Middle frontal gyrus (tissue), 1 donor: Measurements from ENCODE around the gene MBP.

Source experiments
- DNase-seq: peaks from one replicate; pipeline ENCODE4 v3.0.0-alpha.2; 2015; ENCODE audit warnings: low spot score; ENCODE audit errors: extremely low spot score

Gene MBP

DNA sequence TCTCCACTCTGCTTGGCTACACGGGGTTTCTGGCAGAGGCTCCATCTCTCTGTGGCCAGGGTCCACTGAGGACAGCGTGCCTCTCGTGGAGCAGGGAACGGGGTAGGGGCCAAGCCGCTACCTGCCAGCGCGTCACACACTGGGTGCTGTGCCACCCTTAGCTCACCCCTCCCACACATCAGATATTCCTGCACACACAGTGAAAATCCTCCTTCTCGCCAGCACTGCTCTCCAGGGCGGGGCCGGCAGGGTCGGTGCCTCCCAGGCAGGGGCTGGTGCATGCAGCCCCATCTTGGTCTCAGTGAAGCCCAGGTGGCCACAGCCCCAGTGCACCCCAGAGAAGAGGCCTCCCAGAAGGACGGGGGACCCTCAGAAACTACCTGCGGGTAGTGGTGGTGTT lies 124.6 kb downstream of the MBP start:
- no peak for DNase-seq

DNA sequence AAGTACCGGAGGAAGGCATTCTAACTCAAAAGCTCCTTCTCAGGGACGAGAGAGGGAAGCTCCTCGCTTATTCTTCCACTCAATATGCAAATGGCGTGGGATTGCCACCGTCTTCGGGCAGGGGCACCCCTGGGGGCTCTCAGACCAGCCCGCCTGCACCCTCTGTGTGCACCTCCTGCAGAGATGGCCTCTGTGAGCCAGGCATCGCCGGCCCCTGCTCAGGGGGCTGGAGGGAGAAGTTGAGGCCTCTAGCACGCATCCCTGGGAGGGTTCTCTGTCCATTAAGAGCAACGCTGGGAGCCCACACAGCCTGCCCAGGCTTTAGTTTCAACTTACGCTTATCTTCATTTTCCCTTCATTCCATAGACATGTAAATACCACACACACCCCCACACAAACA lies 125.3 kb downstream of the MBP start:
- no peak for DNase-seq

DNA sequence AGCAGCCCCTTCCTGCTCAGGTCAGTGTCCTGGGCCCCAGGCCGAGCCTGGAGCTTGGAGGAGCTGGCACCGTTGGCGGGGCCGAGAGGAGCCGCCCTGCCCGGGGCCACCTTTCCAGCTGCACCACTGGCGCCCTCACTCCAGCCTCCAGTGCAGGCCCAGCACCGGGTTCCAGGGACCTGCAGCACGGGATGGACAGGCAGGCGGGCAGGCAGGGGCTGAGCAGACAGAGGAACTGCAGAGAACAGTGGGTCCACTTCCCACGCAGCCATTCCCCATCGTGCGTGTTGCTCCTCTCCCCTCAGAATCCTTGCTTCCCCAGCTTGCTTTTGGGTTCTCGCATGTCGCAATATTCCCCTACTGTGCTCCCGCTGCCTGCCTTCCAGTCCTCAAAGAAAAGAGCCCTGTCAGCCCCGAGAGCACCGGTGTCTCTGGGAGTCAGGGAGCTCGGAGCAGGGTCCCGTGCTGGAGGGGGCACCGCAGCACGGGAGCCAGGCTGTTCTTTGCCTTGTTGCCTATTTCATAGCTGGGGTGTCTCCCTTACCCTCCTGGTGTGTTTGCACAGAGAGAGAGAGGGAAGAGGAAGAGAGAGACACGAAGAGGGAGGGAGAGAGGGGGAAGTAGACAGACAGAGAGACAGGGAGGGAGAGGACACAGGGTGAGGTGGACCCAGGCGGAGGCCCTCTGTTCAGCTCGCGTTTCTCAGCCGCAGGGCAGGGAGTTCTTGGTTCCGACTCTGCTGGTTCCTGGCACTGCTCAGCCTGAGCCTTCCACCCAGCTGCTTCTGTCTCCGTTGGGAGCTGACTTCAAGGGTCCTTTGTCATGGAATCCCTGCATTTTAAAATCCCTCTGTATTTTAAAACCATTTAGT lies 126.0 kb downstream of the MBP start:
- no peak for DNase-seq

GRCh38 chr18:77005651-77006195 lies 126.9 kb downstream of the MBP start:
- no peak for DNase-seq

GRCh38 chr18:77004555-77005380 lies 127.8 kb downstream of the MBP start:
- no peak for DNase-seq

DNA sequence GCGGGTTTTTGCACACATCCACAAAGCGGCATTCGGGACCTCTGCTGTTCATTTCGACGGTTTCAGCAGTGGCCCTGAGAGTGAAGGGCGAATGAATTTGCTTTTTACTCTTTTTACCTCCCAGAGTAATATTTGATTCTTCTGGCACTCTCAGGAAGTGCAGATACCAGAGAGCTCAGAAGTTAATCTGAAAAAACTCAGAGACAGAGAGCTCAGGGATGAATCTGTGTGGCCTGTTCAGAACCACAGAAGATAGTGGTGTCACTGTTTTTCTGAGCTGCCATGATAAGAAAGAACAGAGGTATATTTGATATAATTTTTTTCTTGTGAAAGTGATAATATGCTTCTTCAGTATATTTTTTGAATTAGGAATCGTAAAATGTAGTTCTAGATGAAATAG lies 129.3 kb downstream of the MBP start:
- no peak for DNase-seq

DNA sequence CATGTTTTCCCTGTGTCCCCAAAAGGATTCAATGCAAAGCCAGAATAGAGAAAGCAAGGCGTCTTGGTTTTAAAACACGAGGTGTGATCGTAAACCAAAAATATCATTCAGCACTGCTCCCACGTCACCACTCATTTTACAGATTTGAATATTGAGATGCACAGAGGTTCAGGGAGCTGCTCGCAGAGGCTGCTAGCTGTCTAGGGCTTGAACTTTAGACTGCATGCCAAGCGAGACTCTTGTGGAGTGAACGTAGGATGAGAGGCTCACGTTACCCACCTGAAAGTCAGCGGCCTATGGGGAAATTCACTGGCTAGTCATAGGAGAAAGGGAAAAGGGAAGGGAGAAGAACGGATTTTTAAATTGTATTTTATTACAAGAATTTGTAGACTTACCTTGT lies 130.1 kb downstream of the MBP start:
- no peak for DNase-seq

DNA sequence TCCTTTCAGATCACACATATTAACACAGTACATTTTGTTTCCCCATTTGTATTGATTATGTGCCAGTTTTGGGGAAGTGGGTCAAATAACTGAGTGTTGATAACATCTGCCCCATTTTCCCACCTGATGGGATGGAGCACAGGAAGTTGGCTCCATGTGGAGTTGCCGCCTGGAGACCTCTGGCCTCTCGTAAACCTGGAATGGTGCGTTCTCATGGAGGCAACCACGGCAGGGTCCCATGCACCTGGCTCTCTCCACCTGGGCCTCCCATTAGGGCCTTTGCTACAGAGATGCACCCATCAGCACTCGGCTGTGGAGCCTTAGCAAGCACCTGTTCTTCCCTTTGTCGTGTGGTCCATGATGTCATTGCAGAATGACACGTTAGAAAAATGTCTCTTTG lies 130.6 kb downstream of the MBP start:
- DNase-seq, result no peak

DNA sequence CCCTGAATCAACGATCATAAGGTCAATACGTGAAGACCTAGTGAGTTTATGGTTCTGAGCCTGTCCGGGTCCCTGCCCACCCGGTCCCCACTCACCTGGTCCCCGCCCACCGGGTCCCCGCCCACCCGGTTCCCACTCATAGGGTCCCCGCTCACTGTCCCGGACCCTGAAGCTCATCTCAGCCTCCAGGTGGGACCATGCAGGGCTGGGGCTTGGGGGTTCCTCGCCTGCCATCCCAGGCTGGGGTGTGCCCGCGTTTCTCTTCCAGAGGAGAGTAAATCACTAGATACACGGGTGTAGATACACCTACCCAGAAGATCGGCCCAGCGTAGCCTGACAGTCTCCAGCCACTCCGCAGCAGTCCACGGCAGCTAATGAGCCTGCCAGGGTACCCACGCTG lies 131.5 kb downstream of the MBP start:
- DNase-seq, result no peak

DNA sequence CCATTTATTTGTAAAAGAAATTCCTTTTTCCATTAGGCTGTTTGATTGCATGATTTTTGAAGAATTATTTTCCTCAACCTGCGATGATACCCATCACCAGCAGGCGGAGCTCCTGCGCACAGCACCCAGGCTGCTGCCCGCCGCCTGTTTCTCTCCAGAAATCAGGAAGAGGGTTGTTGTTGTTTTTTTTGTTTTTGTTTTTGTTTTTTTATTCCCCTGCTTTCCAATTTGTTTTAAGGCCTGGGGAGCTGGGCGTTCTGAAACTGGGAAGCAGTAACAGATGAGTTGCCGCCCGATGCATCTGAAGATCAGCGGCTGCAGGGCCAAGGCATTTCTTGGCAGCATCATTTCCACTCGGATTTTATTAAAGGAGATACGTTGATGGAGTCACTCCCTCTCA lies 132.1 kb downstream of the MBP start:
- DNase-seq, result no peak

DNA sequence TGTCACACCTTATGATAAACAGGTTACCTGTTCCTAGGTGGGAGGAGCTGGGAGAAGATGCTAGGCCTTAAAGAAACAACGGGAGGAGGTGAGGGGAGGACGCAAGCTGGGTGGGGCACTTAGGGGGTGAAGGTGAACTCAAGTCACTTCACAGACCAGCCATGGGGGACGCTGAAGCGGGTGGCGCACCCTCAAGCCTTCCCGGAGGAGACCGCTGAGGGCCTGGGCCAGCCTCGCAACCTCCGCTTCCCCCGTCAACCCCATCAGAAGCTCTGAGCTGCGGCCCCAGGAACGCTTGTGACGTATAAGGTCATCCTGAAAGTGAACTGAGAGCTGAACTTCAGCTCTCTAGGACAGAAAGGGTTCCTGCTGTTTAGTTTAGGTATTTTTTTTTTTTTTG lies 133.5 kb downstream of the MBP start:
- no peak for DNase-seq

DNA sequence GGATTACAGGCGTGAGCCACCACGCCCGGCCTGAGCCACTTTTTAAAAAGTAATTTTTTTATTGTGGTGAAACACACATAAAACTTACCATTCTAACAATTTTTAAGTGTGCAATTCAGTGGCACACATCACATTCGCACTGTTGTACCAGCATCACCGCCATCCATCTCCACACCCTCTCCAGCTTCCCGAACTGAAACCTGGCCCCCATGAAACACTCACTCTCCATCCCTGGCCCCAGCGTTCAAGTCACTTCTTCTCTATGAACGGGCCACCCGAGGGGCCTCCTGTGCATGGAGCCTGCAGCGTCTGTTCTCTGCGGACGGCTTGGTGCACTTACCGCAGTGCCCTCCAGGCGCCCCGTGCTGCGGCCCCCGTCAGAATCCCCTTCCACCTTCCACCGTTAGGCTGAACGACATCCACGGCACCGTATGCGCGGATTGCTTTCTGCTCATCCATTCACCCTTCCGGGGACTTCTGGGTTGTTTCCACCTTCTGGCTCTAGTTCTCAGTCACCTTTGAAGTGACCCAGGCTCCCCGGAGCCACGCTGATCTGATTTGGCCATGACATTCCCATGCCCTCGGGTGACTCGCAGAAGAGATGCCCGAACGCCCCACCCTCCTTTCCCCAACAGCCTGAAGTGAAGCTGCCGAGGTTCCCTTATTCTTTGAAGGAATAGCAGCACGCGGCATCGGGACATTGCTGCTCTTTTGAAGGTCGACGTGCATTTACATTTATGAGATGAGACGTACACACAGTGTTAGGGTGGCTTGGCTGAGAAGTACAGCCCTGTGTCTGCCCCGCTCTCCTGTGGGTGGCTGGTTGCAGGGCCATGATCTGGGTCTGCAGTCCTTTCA lies 134.4 kb downstream of the MBP start:
- DNase-seq, result no peak

GRCh38 chr18:76996429-76996828 lies 136.2 kb downstream of the MBP start:
- no peak for DNase-seq

DNA sequence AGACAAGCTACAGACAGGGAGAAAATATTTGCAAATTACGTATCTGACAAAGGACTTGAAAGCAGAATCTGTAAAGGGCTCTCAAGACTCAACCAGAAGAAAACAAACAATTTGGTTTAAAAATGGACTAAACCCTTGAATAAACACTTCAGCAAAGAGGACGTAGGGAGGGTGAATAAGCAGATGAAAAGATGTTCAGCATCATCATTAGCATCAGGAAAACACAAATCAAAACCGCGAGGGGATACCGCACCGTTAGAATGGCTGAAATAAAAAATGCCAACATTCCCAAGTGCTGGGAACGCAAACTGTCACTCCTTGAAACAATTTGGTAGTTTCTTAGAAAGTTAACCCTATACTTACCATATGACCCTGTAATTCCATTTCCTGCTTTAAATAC lies 136.7 kb downstream of the MBP start:
- no peak for DNase-seq

- DNase-seq, result no peak
These were observed 138.4 kb downstream of the MBP start for GRCh38 chr18:76994086-76994654.

GRCh38 chr18:76993573-76993972 lies 139.0 kb downstream of the MBP start:
- DNase-seq, result no peak

- no peak for DNase-seq
These were observed 139.5 kb downstream of the MBP start for GRCh38 chr18:76993085-76993382.

GRCh38 chr18:76992226-76993084 lies 140.1 kb downstream of the MBP start:
- DNase-seq, result no peak

GRCh38 chr18:76991021-76991688 lies 141.4 kb downstream of the MBP start:
- no peak for DNase-seq
